Fibroblast of skin of left biceps (primary cell): ENCODE results near the gene LRRC47.
A peak's percentile ranks its signal among the peaks of the same experiment; 100 is the strongest.

Source experiments
- DNase-seq, 2 experiments: peaks; one replicate each; pipeline ENCODE4 v3.0.0-alpha.2; 2013; ENCODE audit warnings: low read depth in 2 of 2

LRRC47 gene

DNA sequence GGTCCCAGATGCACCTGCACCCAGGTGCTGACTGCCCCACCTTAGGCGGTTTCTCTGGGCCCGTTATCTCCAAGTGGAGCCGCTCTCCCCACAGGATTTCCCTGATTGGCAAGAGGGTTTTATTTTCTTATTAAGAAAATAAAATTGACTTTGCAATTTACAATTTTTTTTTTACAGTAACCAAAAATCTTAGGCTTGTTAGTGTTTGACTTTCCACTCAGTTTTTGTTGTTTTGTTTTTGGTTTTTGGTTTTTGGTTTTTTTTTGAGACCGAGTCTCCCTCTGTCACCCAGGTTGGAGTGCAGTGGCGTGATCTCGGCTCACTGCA is 48.8 kb downstream of the LRRC47 start:
- DNase-seq = no peak

DNA sequence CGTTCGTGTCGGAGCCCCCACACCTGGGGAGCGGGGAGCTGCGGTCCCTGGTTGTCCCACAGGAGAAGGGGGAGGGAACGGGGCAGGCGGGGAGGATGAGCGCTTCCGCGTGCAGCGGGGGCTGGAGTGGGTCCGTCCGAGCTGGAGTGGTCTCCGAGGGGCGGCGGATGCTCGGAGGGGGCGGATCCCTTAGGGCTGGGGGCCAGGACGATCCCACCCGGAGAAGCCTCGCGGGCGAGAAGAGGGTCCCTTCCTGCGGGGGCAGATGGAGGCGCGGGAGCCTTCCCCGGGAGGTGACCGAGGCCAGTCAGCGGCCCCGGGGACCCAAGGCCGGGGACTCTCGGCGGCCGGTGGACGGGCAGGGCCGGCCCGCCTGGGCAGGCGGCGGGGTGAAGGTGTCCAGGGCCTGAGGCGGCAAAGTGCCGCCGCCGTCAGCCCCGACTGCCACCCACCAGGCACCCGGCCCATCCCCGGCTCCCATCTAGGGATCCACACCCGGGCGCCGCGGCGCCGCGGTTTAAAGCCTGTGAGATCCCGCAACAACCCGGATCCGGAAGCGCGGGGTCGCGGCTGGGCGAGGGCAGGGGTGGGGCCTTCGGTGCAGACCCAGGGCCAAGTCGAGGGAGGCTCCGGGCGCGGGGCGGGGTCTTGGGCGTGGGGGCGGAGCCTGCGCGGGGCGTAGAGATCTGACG is 49.3 kb downstream of the LRRC47 start:
- peak; percentile 22 to 35 for DNase-seq

DNA sequence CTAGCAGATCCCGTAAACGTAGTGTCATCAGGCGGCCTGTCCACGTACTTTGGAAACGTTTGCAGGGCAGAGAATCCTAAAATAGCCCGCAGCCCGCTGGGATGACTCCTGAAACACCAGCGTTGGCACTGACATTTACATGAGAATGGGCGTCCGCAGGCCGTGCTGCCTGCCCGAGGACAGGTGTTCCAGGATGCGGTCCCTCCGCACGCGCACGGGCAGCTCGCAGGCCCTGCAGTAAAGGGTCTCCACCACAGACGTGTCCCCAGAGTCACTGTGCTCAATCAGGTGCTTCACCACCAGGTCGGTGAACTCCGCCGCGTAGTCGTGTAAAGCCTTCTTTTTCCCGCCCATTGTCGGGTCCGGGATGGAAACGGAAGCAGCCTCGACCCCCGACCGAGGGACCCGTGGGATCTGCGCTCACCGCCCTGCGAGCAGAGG is 49.9 kb downstream of the LRRC47 start:
- DNase-seq = no peak

DNA sequence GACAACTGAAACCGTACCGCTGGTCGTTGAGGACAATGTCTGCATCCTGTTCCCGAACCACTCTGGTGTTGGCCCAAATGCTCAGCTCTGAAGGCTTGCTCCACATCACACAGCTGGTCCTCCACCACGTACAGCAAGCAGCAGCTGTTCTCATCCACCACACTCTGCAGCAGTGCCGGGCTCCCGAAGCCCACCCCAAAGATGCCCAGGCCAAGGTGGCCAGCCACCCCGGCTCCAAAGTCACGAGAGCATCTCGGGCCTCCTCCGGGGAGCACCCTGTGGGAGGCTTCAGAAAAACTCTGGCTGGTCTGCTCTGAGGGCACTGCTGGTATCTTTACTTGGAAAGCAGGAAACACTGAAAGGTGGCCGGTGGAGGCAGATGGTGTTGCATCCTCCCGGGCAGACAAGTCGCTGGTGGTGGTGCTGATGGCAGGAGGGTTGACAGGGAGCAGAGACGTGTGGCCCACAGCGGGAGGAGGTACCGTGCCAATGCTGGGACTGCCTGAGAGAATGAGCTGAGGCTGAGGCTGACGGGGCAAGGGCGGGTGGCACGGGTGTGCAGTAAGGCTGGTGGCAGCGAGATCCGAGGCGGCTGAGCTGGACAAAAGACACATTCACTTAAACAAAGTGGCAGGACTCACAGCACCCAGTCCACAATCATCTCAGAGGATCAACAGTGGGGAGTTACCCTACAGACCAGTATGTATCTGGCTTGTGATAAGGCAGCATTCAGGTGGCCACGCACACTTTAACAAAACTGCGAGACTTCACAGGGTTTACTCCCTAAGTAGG is 50.5 kb downstream of the LRRC47 start:
- no peak for DNase-seq

DNA sequence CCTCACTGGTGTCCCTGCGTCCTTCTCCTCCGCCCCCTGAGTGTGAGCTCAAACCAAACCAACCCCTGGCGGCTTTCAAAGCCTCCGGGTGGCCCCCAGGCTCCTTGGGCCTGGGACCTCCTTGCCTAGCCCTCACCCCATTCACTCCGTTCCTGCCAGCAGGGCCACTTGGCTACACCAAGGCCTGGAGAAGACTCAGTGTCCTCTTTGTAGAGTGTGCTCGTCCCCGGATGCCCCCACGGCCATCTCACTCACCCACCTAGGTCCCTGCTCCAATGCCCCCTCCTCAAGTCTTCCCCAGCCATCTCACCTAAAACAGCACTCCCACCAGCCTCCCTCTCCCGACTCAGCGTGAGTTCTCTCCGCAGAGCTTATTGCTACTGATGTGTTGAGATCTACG is 51.2 kb downstream of the LRRC47 start:
- no peak for DNase-seq

DNA sequence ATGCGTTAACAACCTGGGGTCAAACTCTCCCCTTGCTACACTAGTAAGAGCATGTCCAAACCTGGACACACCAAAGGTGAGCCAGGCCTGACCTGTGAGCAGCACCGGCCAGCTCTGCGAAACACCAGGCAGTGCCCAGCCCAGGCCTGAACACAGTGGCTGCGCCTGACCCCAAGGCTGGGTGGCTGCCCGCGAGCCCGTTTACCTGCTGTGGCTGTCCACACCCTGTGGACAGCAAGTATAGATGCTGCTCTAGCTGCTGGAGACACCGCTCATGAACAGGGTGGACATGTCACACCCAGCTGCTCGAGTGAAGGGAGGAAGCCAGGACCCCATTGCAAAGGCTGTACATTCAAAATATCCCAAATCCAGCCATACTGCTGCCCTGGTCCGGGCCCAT is 51.7 kb downstream of the LRRC47 start:
- no peak for DNase-seq

DNA sequence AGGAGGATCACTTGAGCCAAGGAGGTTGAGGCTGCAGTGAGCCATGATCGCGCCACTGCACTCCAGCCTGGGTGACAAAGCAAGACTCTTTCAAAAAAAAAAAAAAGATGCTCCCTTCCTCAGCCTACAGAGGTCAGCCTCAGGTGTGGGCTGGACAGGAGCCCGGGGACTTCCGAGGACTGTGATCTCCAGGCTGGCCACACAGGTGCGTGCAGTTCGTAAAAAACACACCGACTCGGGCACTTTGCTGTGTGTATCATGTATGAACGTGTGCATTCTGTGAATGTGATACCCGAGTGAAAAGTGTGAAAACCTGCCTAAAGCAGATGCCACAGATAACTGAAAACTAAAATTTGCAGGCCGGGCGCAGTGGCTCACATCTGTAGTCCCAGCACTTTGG is 52.5 kb downstream of the LRRC47 start:
- no peak for DNase-seq

DNA sequence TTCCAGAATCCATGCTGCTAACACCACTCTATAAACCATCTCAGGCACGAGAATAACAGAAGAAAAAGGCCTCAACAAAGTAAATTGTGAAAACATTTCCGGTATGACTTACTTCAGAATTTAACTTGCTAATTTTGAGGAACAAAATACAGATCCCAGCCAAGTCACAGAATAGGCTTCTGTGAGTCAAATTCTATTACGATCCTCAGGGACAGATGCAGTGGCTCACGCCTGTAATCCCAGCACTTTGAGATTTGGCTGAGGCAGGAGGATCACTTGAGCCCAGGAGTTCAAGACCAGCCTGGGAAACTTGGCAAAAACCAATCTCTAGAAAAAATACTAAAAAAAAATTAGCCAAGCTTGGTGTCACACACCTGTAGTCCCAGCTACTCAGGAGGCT is 52.9 kb downstream of the LRRC47 start:
- DNase-seq = no peak

DNA sequence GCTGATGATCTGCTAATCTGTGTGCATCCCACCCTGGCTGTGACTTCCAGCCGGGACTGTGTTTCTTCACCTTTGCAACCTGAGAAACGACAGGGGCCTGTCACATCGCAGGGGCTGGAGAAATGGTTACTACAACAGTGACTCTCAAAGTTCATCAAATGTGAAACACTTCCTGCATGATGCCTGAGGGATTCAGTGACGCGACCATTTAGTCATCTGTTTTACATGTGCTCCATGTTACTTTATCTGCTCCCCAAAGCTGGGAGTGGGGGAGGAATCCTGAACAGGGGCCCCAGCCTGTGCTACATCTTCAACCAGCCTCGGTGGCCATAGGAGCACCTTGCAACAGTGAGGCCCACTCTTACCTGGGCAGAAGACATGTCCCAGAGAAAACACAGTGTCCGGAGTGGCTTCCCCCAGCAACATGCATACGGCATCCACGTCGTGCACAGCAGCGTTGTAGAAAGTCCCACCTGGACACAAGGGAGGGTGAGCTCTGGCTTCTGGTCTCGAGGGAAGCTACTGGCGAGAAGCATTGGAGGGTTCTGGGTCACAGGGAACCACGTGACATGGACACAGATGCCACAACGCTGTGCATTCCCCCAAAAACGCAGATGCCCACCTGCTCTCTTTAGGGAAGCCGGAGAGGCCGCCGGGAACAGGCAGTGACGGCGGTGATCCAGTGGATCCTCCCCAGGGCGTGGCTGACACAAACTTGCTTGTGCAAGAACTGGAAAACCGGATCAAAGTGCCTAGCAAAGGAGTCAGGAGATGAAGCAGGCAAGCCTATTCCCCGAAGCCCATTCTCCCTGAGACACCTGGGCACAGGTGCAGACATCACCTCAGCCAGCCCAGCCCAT is 53.6 kb downstream of the LRRC47 start:
- no peak for DNase-seq

DNA sequence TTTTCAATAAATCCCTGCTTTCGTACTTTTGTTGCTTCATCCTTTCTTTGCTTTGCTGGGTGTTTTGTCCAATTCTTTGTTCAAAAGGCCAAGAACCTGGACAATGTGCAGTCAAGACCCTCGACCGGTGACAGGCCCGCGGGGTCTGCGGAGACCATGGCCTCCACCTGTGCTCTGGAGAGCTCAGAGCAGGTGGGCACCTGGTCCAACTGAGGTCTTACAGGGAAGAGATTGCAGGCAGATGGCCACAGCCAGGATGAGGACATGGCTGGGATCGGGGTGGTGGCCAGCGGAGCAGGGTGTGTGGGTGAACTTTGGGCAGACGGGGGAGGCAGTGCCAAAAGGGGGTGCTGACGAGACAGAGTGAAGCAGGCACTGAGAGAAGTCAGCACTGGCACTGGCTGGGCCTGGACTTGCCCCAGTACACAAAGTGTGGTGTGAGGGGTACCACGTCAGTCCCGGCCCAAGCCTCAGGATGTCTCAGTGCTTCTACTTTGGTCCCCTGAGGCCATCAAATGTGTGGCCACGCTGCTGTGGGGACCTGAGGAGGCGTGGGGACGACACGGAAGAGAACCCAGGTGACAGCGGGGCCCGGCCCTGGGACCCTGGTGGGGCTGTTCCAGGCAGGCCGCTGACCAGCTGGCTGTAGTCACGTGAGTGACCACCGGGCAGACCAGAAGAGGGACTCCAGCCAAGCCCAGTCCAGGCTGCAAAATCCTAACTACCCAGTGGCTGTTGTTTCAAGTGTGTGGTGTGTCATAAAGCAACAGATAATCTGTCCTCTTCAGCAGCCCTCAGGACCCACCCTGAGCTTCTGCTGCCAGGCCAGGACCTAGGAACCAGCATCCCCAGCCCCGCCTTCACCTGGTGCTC is 54.5 kb downstream of the LRRC47 start:
- DNase-seq = no peak

DNA sequence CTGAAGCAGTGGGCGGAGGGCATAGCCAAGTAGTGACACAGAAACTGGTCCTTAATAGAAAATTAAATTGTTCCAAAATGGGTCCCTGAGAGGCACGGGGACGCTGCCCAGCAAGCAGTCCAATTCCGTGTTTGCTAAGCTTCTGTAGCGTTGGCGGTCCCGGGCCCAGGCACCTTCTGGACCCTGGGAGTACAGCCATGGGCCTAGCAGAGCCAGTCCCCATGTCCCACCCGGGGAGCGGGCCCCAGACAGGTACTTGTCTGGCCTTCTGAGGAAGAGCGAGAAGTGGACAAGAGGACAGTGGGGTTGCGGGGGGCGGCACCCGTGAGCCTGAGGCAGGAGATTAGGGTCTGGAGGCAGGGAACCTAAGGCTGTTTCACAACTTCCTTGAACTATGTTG is 55.5 kb downstream of the LRRC47 start:
- no peak for DNase-seq

DNA sequence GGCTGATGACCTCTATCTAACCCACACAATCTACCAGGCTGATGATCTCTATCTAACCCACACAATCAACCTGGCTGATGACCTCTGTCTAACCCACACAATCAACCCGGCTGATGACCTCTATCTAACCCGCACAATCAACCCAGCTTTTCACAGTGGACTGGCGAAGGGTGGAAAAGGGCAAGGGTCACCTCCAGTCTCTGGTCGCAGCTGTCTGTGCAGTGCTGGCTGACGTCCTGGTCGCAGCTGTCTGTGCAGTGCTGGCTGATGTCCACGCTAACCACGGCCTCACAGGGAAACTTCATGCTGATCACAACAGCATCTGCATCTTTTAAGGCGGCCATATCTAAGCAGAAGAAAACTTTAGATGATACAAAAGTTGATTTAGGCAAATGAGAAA is 56.3 kb downstream of the LRRC47 start:
- no peak for DNase-seq

DNA sequence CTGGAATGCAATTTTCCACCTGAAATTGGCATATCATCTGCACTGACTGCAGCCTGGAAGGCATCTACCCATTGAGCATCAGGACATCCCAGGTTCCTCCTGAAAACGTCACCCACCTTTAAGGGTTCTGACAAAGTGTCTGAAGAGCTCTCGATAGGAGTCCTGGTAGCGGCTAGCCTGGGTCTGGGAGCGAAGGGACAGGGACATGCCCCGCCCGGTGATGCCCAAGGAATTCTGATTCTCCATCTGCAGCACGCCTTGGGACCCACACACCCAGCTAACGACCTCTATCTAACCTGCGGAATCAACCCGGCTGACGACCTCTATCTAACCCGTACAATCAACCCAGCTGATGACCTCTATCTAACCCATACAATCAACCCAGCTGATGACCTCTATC is 57.4 kb downstream of the LRRC47 start:
- no peak for DNase-seq

DNA sequence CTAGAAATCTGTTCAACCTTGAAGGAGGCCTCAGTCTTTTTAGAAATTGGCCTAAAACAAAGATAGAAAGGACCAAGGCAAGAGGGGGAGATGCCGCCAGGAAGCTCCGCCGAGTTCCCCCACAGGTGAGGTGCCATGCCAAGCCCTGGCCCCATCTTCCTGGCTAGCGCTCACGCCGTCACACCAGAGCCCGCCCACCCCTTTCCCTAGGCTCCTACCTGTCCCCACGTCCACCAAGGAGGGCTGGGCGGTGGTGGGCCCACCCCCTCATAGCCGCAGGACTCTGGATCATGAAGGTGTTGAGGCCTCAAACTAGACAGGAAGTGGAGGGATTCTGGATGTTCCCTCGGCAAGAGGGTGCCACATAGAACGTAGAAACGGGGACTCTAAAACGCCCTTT is 59.6 kb downstream of the LRRC47 start:
- no peak for DNase-seq

DNA sequence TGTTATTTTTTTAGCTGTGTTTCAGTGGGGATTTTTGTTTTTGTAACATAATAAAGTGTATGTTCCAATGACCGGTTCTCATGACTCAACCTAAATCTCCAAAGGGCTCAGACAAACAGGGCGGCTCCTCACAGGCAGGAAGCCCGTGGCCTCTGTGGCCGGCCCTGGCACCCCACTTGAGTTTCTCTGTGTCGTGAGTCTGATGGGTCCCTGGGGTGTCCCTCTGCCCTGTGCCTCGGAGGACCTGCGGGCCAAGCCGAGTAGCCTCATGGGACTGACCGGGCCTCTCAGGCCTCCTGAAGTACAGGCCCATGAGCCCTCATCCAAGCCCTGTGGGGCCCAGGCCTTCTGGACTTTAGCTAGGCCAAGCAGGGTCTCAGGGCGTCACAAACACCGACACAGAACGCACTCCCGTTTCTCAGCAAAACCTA is 60.2 kb downstream of the LRRC47 start:
- no peak for DNase-seq

DNA sequence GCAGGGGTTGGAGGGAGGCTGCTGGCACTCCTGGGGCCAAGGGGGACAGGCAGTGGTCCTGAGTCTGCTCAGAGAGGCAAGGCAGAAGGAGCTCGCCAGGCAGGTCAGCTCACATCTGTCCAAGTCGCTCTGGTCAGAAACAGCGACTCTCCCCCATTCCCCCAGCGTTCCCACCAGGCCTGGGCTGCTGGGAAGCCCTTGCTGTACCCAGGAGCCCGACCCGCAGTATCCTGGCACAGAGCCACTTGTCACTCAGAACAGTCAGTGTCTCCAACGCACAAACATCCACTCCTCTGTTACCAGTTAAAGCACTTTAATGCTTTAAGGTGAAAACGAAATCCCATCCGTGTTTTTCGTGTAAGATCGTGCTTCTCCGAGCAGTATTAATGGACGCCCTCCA is 60.6 kb downstream of the LRRC47 start:
- DNase-seq = no peak

DNA sequence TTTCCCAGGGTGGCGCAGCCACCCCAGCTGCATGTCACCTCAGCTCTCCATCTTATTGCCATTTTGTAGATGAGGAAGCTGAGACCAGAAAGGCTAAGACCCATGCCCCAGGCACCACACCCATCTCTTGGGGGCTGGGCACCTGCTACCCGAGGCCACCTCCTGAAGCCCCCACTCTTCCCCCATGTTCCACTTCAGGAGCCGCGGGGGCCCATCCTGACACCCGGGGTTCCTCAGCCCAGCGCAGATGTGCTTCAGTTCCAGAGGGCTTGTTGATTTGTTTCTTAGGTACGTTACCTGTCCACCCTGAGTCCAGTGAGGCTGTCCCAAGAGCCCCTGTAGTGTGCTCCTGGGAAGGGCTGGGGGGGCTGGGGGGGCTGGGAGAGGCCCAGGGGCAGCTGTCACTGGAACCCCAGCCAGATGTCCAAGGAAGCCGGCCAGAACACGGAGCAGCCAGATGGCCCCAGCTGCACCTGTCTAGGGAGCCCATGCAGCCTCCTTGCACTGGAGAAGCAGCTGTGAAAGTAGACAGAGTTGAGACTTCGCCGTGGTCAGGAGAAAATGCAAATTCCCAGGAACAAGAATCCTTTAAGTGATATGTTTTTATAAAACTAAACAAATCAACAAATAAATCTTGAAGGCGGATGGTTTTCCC is 61.1 kb downstream of the LRRC47 start:
- DNase-seq = no peak

DNA sequence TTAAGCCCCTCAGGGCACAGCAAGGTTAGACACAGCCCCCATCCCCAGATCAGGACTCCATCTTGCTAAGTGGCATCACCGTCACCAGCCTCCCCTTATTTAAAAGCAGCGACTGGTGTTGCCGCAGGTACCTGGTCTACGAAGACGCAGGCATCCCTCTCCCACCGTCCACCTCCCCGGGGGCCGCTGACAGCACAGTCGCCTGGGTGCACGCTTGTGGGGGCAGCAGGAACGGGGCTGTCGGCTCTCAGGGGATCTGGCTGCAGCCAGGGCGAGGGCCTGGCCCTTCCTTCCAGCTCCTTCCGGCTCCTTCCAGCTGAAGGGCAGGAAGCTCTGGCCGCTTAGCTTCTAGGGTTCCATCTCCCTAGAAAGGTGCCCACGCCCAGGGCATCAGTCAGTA is 61.7 kb downstream of the LRRC47 start:
- no peak for DNase-seq

DNA sequence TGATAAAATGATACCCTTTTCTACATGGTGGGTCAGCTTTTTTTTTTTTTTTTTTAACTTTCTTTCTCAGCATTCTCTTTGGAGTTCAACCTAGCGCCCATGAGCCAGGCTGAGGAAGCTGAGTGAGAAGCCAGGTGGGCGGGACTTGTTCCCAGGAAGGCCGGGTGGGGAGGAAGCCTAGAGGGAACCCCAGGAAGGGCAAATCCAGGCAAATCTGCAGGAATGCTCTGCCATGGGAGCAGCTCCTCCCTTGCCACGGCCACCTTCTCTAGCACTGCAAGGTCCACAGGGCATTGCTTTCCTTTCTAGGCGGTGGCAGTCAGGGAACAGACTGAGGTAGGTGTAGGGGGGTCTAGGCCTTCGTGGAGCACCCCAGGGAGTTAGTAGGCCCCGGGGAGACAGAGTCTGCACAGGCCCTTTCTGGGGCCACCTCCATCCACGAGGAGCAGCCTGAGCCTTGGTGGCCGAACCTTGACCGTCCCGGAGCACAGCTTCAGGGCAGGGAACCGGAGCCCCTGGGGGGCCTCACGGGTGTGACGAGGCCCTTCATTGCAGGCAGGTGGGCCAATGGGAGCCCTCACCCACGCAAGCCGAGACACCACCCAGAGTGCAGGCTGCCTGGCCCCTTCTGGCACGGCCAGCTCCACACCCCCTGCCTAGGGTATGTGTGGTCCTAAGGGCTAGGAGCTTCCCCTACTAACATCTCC is 62.3 kb downstream of the LRRC47 start:
- DNase-seq = no peak

DNA sequence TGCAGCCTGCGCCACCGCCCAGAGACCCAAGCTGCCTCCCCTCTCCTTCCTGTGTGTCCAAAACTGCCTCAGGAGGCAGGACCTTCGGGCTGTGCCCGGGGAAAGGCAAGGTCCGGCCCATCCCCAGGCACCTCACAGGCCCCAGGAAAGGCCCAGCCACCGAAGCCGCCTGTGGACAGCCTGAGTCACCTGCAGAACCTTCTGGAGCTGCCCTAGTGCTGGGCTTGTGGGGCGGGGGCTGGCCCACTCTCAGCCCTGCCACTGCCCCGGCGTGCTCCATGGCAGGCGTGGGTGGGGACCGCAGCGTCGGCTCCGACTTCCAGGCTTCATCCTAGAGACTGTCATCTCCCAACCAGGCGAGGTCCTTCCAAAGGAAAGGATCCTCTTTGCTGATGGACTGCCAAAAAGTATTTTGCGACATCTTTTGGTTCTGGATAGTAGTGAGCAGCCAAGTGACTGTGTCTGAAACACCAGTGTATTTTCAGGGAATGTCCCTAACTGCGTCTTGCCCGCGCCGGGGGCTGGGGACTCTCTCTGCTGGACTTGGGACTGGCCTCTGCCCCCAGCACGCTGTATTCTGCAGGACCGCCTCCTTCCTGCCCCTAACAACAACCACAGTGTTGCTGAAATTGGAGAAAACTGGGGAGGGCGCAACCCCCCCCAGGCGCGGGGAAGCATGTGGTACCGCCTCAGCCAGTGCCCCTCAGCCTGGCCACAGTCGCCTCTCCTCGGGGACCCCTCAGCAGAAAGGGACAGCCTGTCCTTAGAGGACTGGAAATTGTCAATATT is 63.0 kb downstream of the LRRC47 start:
- no peak for DNase-seq
